GM12878 (cell line): Measurements from ENCODE around the gene PRPSAP1. TPM values are rescaled to one million over a fixed set of nuclear protein-coding genes. Genes with fewer than 3 reads are reported as not detected.

ENCODE experiments used
- BHLHE40 ChIP-seq, 2 experiments: fragments of 450-650 bp in 1 of 2; IDR thresholded peaks; 2 replicates each; pipeline ENCODE4 v1.6.1; 2011 to 2017; ENCODE audit warnings: low read depth in 2 of 2, borderline replicate concordance in 1 of 2, improper control_type of control experiment in 1 of 2, low read length in 1 of 2, mild to moderate bottlenecking in 1 of 2
- FOS ChIP-seq: IDR thresholded peaks from 3 replicates; pipeline ENCODE4 v1.6.1; 2011; ENCODE audit warnings: borderline replicate concordance; ENCODE audit not compliant: insufficient read length; ENCODE audit errors: extremely low read depth
- GABPA ChIP-seq: IDR thresholded peaks from 2 replicates; pipeline ENCODE4 v1.6.1; 2014; ENCODE audit warnings: antibody characterized with exemption, low read depth, mild to moderate bottlenecking, inconsistent platforms
- MTA2 ChIP-seq: fragments of 450-650 bp; IDR thresholded peaks from 2 replicates; pipeline ENCODE4 v1.6.1; 2016; ENCODE audit warnings: low read depth, mild to moderate bottlenecking, moderate library complexity
- PAX5 ChIP-seq: IDR thresholded peaks from 2 replicates; pipeline ENCODE4 v1.6.1; 2011; ENCODE audit warnings: low read depth, low read length, borderline replicate concordance
- POLR2A ChIP-seq: IDR thresholded peaks from 2 replicates; pipeline ENCODE4 v1.6.1; 2011; ENCODE audit warnings: low read depth, mild to moderate bottlenecking, low read length
- USF1 ChIP-seq: IDR thresholded peaks from 2 replicates; pipeline ENCODE4 v1.6.1; 2011; ENCODE audit warnings: borderline replicate concordance, low read depth, mild to moderate bottlenecking, moderate library complexity, mixed read lengths, low read length; ENCODE audit not compliant: insufficient read depth; ENCODE audit errors: extremely low read length
- ZNF274 ChIP-seq: IDR thresholded peaks from one replicate; pipeline ENCODE4 v1.8.0; 2011; ENCODE audit not compliant: insufficient read length, insufficient read depth
- ZZZ3 ChIP-seq: IDR thresholded peaks from 2 replicates; pipeline ENCODE4 v1.6.1; 2011; ENCODE audit warnings: low read depth; ENCODE audit not compliant: control insufficient read depth, insufficient read length
- polyA plus RNA-seq, 11 experiments: library from polyadenylated mRNA; depleted of rRNA in 4 of 11; unstranded in 6 of 11; stranded (reverse) in 5 of 11; fragments of >200 nt; fragmentation: Nextera tagmentation in 4 of 11; fragmentation: Illumina TruSeq in 1 of 11; extraction: Ambion mirVana in 4 of 11; extraction: Trizol in 1 of 11; gene quantifications; 1 replicate in 1 of 11; 2 replicates in 10 of 11; pipeline versions ENCODE4 v1.2.1 to v1.2.3, GENCODE V29; 2011 to 2016; ENCODE audit warnings: inconsistent platforms in 2 of 11, missing spikeins in 2 of 11, low read depth in 1 of 11
- total RNA-seq, 4 experiments: library from RNA; depleted of rRNA in 3 of 4; stranded (reverse); fragments of >200 nt in 3 of 4; fragmentation: Illumina TruSeq in 1 of 4; extraction: Trizol in 1 of 4; gene quantifications; 2 replicates each; pipeline versions ENCODE4 v1.2.1 to v1.2.3, GENCODE V29; 2013 to 2021
- TF ChIP-seq, protein P1 (sequence below): fragments of 450-650 bp; IDR thresholded peaks from 2 replicates; pipeline ENCODE4 v1.6.1; 2016; ENCODE audit warnings: mild to moderate bottlenecking, moderate library complexity, borderline replicate concordance

PRPSAP1 gene
- total and polyA plus RNA-seq, 10 of the 15 experiments (the other 5 are each of a cell fraction or from before 2014, with no cell fraction given): 15.8 to 84.2 (median 44.2) TPM

- TF ChIP-seq USF1 (no peak), POLR2A (no peak), FOS (no peak), BHLHE40 (IDR thresholded peaks at IDR 0.05; ENCODE audit: borderline replicate concordance in 1 of 2, low read depth in 2 of 2, low read length in 1 of 2) (no peak), ZZZ3 (no peak), ZNF274 (no peak), PAX5 (no peak), GABPA (no peak), MTA2 (no peak)
- TF ChIP-seq, protein P1, sequence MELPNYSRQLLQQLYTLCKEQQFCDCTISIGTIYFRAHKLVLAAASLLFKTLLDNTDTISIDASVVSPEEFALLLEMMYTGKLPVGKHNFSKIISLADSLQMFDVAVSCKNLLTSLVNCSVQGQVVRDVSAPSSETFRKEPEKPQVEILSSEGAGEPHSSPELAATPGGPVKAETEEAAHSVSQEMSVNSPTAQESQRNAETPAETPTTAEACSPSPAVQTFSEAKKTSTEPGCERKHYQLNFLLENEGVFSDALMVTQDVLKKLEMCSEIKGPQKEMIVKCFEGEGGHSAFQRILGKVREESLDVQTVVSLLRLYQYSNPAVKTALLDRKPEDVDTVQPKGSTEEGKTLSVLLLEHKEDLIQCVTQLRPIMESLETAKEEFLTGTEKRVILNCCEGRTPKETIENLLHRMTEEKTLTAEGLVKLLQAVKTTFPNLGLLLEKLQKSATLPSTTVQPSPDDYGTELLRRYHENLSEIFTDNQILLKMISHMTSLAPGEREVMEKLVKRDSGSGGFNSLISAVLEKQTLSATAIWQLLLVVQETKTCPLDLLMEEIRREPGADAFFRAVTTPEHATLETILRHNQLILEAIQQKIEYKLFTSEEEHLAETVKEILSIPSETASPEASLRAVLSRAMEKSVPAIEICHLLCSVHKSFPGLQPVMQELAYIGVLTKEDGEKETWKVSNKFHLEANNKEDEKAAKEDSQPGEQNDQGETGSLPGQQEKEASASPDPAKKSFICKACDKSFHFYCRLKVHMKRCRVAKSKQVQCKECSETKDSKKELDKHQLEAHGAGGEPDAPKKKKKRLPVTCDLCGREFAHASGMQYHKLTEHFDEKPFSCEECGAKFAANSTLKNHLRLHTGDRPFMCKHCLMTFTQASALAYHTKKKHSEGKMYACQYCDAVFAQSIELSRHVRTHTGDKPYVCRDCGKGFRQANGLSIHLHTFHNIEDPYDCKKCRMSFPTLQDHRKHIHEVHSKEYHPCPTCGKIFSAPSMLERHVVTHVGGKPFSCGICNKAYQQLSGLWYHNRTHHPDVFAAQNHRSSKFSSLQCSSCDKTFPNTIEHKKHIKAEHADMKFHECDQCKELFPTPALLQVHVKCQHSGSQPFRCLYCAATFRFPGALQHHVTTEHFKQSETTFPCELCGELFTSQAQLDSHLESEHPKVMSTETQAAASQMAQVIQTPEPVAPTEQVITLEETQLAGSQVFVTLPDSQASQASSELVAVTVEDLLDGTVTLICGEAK: no peak
These were observed 25.5 kb upstream of the PRPSAP1 start (continued) for GRCh38 chr17:76379275-76379641.
